ENCODE data around the gene CLEC3B. TPM values are rescaled to one million over a fixed set of nuclear protein-coding genes. Genes with fewer than 3 reads are reported as not detected.

CLEC3B gene
- total and polyA plus RNA-seq, 2 donors (not counting 1 experiment from before 2014, with no cell fraction given): 0.82 TPM; not detected in 1

- H2AFZ ChIP-seq (ENCODE audit: insufficient read depth, low read depth, low read length, poor library complexity, severe bottlenecking): no peak overlapping the region
- H3K36me3 ChIP-seq (replicated peaks in 1 of 2; ENCODE audit: control extremely low read depth in 1 of 2, control insufficient read depth in 1 of 2, extremely low read depth in 1 of 2, insufficient read depth in 2 of 2, low read length in 1 of 2): peaks cover 0 to 51% of the 10 kb centered on the region in 2 experiments
- H3K9ac ChIP-seq (ENCODE audit: low read length): no peak overlapping the region
- H3K4me1 ChIP-seq (ENCODE audit: control insufficient read depth in 2 of 2, insufficient read depth in 2 of 2, low read length in 2 of 2): peaks cover 0 to 3% of the 10 kb centered on the region in 2 donors
- H3K4me3 Mint-ChIP-seq: no peak overlapping the region
- no peak overlapping the region for H3K4me2 ChIP-seq (replicated peaks; ENCODE audit: low read depth, low read length, poor library complexity, severe bottlenecking)
- DNase-seq (no peak), ATAC-seq (ENCODE audit: low read depth) (no peak)
- peaks cover 5% of the 10 kb centered on the region for H3K79me2 ChIP-seq (ENCODE audit: control insufficient read depth, insufficient read depth, low read length)
- H3K27ac Mint-ChIP-seq: no peak overlapping the region
- no peaks in the 10 kb centered on the region for H3K9me3 Mint-ChIP-seq (ENCODE audit: insufficient read depth)
- H3K4me3 ChIP-seq (ENCODE audit: control extremely low read depth in 1 of 5, extremely low read depth in 1 of 5, insufficient read depth in 1 of 5, low read depth in 2 of 5, low read length in 4 of 5): no peak overlapping the region
- peaks cover 18% of the 10 kb centered on the region for H4K20me1 ChIP-seq (ENCODE audit: control insufficient read depth, insufficient read depth, low read length, poor library complexity, severe bottlenecking)
- H3K27me3 ChIP-seq (replicated peaks in 1 of 4; ENCODE audit: control extremely low read depth in 1 of 4, control insufficient read depth in 3 of 4, insufficient read depth in 4 of 4, low read length in 3 of 4): no peaks in the 10 kb centered on the region
- no peak overlapping the region for H3K27ac ChIP-seq (ENCODE audit: low read length in 2 of 2)
- H3K27me3 Mint-ChIP-seq: no peaks in the 10 kb centered on the region
- ChIA-PET POLR2A (no interaction called here), CTCF (interaction anchor here (0.5 to 2.3 kb wide), 11 partner anchors 8 to 461 kb away, joined by 3 to 7 read pairs (median 3); partner anchors contain the start of genes EXOSC7 and ZDHHC3)
- no peaks in the 10 kb centered on the region for H3K9me3 ChIP-seq (ENCODE audit: control extremely low read depth in 1 of 3, control insufficient read depth in 2 of 3, insufficient read depth in 1 of 3, low read length in 2 of 3)
- no peak for TF ChIP-seq CTCF (IDR thresholded peaks at IDR 0.05)
- TF ChIP-seq EZH2 (IDR thresholded peaks at IDR 0.05; ENCODE audit: borderline replicate concordance, insufficient read depth, low read depth, low read length, poor library complexity, severe bottlenecking): no peak
- H3K4me1 Mint-ChIP-seq: no peaks in the 10 kb centered on the region
- intact Hi-C loops (cut with micrococcal nuclease): no loop called here
Measured at GRCh38 chr3:44993471-44994205, 32.5 kb upstream of the CLEC3B start.

- H3K27ac Mint-ChIP-seq: no peak overlapping the region
- DNase-seq (no peak), ATAC-seq (ENCODE audit: low read depth) (no peak)
- Histone ChIP-seq H4K20me1 (ENCODE audit: control insufficient read depth, insufficient read depth, low read length, poor library complexity, severe bottlenecking) (peaks cover 10% of the 10 kb centered on the region), H3K4me1 (ENCODE audit: control insufficient read depth in 2 of 2, insufficient read depth in 2 of 2, low read length in 2 of 2) (peaks cover 0 to 3% of the 10 kb centered on the region in 2 donors), H3K27ac (ENCODE audit: low read length in 2 of 2) (no peak overlapping the region), H3K9ac (ENCODE audit: low read length) (no peak overlapping the region), H3K4me2 (replicated peaks; ENCODE audit: low read depth, low read length, poor library complexity, severe bottlenecking) (no peak overlapping the region), H3K36me3 (replicated peaks in 1 of 2; ENCODE audit: control extremely low read depth in 1 of 2, control insufficient read depth in 1 of 2, extremely low read depth in 1 of 2, insufficient read depth in 2 of 2, low read length in 1 of 2) (peaks cover 0 to 53% of the 10 kb centered on the region in 2 experiments), H3K4me3 (ENCODE audit: control extremely low read depth in 1 of 5, extremely low read depth in 1 of 5, insufficient read depth in 1 of 5, low read depth in 2 of 5, low read length in 4 of 5) (no peak overlapping the region), H3K79me2 (ENCODE audit: control insufficient read depth, insufficient read depth, low read length) (peaks cover 5% of the 10 kb centered on the region), H3K9me3 (ENCODE audit: control extremely low read depth in 1 of 3, control insufficient read depth in 2 of 3, insufficient read depth in 1 of 3, low read length in 2 of 3) (no peaks in the 10 kb centered on the region), H2AFZ (ENCODE audit: insufficient read depth, low read depth, low read length, poor library complexity, severe bottlenecking) (no peak overlapping the region), H3K27me3 (replicated peaks in 1 of 4; ENCODE audit: control extremely low read depth in 1 of 4, control insufficient read depth in 3 of 4, insufficient read depth in 4 of 4, low read length in 3 of 4) (no peaks in the 10 kb centered on the region)
- no peaks in the 10 kb centered on the region for H3K27me3 Mint-ChIP-seq
- no peak for TF ChIP-seq CTCF (IDR thresholded peaks at IDR 0.05)
- TF ChIP-seq EZH2 (IDR thresholded peaks at IDR 0.05; ENCODE audit: borderline replicate concordance, insufficient read depth, low read depth, low read length, poor library complexity, severe bottlenecking): no peak
- POLR2A ChIA-PET: no interaction called here
- 100% methylated on average over 6 of the region's 8 CpGs for WGBS (ENCODE audit: insufficient coverage)
- no peaks in the 10 kb centered on the region for H3K9me3 Mint-ChIP-seq (ENCODE audit: insufficient read depth)
- intact Hi-C loops (cut with micrococcal nuclease): no loop called here
- CTCF ChIA-PET: interaction anchor here (1.5 kb wide), 1 partner anchor 8 kb away, joined by 4 read pairs; no protein-coding TSS in a partner anchor
- no peaks in the 10 kb centered on the region for H3K4me1 Mint-ChIP-seq
- H3K4me3 Mint-ChIP-seq: no peak overlapping the region
Measured at GRCh38 chr3:44995142-44995770, 30.8 kb upstream of the CLEC3B start.

Data from B cell (primary cell).